Stimulated activated CD4-positive, alpha-beta T cell treated with anti-CD3 and anti-CD28 coated beads, Interleukin-4, amount 100 ng/mL, for 1 hour (primary cell): ENCODE data around the gene ATP9A.
"Not testable (repeated sequence)": the region's sequence is repeated elsewhere in the genome, so short reads cannot be mapped to it uniquely, and the experiment has no call there.

Source experiments
- DNase-seq: peaks from one replicate; pipeline ENCODE4 v3.0.0-alpha.2; 2020

ATP9A gene

DNA sequence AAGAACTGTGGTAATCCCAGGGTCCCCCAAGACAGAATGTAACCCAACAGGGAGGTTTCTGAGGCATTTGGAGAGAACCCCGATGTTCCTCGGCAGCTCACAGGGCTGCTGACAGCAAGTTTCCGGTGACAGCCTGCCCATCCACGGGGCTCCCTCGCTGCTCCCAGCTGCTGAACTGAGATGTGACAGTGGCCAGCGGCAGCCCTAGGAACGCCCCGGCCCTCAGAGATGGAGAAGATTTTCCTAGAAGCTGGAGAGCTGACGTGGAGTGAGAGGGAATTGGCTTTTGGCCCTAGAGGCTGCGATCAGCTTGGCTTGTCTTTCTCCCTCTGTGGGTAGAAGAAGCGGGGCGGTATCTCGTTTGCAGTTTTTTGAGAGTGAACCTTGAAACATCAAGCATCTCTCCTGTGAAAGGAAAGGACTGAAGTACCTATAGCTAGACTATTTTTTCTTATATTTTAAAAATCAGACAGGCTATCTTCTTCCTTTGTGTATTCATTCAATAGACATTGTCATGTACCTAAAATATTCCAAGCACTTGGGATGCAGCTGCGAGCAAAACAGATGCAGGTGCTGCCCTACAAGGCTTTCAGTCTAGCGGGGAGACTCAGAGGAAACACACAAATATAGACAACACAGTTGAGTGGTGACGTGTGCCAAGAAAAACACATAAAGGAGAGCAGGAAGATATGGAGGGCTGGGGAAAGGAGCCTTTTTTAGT is 197.3 kb downstream of the ATP9A start:
- DNase-seq: no peak

DNA sequence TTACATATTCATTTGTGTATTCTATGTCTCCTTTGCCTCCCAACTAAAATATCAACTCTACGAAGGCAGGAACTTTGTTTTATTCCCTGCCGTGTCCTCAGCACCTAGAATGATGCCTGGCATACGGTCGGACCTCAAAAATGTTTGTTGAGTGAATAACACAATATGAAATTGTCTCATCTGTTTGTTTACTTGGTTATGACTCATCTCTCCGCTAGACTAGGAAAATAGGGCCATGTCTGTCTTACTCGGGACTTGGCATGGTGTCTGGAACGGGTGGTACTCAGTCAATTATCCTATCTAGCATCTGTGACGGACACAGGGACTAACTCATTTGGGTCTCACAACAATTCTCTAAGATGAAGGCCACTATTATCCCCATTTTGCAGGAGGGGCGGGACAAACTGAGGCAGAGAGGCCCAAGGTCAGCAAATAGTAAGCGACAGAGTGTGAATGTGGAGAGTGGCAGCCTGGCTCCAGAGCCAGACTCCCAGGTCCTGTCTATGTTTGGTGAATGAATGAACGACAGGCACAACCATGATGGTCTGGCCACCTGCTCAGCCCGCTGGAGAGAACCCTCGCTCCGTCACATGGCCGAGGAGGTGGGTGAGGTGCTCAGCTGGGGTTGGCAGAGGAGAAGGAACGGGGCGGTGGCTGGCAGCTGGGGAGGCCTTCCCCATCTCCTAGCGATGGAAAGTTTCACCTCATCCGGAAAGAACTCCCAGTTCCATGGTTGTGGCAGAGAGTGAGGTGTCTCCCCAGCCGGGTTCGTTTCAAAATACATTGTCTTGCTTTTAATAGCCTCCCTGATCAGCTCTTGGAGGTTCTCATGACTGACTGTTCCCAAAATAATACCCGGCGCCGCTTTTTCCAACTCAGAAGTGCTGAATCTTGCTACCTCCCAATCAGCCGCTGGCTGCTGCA is 198.1 kb downstream of the ATP9A start:
- no peak for DNase-seq

DNA sequence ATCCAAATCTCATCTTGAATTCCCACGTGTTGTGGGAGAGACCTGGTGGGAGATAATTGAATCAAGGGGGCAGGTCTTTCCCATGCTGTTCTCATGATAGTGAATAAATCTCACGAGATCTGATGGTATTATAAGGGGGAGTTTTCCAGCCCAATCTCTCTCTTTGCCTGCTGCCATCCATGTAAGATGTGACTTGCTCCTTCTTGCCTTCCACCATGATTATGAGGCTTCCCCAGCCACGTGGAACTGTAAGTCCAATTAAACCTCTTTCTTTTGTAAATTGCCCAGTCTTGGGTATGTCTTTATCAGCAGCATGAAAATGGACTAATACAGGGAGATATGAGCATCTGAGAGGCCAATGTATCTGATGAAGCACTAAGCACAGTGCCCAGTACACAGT is 199.7 kb downstream of the ATP9A start:
- not testable (repeated sequence) for DNase-seq

DNA sequence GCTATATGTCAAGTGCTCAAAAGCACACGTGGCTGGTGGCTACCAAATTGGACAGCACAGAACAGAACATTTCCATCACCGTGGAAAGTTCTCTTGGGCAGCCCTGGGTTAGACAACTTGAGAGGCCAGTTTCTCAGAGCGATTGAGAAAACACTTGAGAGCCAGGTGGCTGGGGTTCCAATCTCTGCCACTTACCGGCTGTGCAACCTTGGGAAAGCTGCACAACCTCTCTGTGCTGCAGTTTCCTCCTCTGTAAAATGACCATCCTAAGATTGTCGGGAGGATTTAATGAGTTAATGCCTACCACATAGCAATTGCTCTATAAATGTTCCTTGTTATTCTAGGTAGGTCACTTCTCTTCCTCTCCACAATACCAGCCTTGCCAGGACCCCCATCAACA is 200.6 kb downstream of the ATP9A start:
- DNase-seq: no peak

GRCh38 chr20:51566594-51566993 is 201.6 kb downstream of the ATP9A start:
- no peak for DNase-seq

DNA sequence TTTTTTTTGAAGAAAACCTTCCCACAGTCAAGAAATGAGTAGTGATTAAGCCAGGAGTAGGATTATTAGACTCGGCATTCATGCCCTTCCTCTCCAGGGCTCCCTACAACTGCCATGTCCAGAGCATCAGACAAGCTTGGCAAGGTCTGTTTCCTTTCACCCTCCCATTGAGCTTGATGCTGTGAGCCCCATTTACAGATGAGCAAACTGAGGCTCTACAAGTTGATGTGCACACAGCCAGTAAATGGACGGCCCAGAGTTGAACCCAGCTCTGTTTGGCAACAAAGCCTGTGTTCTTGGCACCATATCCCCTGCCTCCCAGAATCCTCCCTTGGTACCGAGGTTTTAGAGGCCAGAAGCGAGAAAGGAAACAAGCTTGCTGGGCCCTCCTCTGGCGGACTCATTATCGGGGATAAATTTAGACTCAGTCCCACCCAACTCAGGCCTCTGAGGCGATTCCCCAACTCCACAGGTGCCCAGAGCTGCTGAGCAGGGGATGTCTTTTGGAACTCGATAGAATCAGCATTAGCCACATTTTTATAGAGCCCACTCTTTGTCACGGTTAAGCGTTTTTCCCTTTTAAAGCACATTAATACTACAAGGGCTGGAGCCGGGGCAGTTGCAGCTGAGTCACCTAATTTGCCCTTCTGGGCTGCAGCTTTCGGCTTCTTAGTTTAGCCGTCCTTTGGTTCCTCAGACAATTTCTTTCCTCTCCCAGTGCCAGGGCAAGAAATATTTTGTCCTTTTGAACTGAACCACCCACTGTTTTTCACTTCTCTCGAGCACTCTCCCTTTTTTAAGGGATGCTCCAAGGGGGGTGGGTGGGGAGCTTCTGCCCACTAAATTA is 202.7 kb downstream of the ATP9A start:
- DNase-seq: no peak

DNA sequence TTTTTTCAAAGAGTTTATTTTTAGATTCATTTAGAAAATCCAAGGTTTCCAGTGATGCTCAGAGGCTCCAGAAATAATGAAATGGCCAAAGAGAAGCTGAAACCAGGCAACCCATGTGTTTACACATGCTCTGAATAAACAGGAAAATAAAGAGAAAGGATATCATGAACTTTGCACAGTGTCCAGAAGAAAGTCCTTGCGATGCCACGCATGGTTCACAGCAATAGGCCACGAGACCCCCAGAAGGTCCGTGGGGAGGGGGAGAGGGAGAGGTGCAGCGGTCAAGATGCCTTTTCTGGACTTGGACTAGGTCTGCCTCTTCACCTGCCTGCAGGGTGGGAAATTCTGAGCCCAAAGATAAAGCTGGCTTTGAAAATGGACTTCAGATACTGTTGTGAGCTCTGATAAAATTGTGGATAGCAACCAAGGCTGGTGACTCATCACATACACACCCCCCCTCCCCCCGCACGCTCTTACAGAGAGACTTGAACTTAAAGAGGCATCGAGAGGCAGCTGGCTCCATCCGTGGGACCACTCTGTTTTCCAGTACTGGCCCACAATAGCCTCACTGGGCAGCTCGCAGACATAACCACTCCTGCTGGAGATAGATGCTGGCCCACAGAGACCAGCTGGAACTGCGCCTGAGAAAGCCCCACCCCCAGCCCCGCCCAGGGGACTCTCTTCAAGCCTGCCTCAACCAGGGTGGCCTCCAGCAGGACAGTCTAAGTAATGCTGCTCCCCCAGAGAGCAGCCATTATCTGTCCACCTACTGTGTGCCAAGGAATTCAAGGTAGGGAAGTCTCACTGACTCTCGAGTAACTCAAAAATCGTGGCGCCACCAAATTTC is 204.5 kb downstream of the ATP9A start:
- DNase-seq: peak; percentile 51

DNA sequence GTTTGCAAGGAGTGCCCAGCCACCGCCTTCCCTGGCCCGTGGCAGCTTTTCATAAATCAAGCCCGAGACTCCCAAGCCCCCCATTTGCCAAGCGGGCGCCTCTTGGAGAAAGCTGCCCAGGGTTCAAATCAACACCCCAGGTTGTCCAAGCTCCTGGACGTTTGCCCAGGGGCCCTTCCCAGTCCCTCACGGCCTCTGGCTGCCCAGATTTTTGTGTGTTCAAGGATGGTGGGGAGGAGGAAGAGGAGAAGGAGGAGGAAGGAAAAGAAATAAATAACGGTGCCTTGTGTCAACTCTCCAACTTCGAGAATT is 205.1 kb downstream of the ATP9A start:
- DNase-seq: no peak

- peak; percentile 14 for DNase-seq
These were observed 205.6 kb downstream of the ATP9A start for GRCh38 chr20:51562332-51563173.

GRCh38 chr20:51562027-51562331 is 206.2 kb downstream of the ATP9A start:
- DNase-seq: no peak

DNA sequence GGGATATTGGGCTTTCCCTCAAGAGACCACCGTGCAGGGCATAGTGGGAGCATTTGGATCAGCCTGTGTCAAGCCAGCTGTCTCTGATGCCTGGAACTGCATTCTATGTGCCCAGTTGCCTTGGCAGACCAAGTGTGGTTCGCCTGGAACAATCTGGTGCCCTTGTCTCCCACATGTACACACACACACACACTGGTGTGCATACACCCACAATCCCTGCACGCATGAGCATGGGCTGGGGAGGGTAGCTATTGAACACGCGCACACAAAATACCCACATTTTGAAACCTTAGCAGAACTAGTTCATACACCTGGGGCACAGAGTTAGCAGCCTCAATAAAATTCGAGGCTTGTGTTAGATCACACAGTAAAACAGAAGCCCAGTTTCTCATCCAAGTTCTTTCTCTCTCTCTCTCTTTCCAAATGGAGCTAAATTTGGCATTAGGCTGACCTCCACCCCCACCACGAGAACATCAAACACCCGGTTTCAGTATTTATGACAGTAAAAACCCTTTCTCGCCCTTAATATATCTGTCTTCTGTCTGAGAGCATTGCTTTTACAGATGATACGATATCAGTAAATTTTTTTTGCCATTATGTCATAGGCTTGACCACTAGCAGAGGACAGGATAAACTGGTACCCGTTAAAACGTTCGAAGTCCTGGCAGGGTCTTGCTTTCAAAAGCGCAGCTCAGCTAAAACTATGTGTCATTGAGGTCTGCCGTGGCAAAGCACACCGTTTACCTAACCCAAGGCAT is 207.5 kb downstream of the ATP9A start:
- DNase-seq: no peak

DNA sequence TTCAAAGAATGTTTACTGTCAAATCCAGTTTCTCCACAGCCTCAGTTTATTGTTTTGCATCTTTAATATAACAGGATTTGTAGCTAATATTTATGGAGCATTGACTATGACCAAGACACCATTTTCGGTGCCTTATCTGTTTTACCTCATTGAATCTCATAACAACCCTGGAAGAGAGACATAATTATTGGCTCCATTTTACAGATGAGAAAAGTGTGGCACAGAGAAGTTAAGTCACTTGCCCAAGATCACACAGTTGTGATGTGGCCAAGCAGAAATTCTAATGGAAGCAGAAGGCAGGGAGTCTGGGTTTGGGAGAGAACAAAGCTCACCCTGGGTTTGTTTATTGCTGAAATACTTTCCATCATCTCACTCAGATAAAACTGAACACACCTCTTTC is 208.1 kb downstream of the ATP9A start:
- no peak for DNase-seq

- DNase-seq: no peak
These were observed 213.5 kb downstream of the ATP9A start for GRCh38 chr20:51554538-51555165.

DNA sequence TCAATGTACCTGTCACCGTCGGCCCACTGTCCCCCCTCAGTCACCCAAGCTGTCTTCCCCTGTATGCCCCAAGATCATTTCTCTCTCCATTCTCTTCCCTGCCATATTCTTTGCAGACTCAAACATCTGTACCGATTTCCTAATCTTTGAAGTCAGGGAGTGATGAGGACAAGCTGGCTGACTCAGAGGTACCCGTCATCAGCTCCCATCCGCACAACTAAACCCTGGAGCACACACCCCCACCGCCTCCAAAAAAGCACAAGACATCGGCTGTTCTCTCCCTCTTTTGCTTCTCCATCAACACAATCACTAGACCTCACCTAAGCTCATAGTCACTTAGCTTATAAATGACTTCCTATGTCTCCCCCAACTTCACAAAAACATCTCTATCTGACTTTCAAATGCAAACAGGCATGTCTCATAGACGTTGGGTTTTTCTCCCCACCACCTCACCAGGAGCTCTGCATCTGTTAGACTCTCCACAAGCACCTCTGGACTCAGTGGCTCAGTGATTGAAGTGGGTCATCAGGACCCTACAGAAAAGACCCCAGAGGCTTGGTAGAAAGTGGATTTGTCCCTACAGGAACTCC is 214.2 kb downstream of the ATP9A start:
- DNase-seq: no peak

DNA sequence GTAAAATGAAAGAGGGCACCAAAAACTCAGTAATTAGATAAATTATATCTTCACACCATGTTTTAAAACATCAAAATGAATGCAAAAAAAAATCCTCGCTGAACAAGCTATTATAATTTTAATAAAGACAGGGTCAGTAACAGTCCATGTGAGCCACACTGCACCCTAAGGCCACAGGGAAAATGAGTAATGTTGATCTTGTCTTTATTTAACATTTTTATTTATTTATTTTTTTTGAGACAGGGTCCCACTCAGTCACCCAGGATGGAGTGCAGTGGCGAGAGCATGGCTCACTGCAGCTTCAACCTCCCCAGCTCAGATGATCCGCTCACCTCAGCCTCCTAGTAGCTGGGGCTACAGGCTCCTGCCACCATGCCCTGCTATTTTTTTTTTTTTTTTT is 217.0 kb downstream of the ATP9A start:
- DNase-seq: no peak

DNA sequence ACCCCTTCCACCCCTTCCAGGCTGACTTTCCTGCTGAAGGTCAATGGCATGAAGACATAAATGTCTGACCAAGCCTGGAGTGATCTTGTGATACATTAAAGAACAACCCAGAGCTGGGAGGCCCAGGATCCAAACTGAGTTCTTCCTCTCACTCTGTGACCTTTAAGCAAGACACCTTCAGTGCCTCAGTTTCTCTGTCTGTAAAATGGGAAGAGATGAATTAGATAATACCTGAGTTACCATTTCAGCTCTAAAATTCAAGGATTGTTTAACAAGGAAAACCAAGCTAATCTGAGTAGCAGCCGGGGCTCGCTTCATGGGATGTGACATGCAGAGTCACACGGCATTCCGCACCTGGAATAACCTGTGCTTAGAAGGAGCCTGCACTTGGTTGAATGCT is 218.7 kb downstream of the ATP9A start:
- DNase-seq: no peak

DNA sequence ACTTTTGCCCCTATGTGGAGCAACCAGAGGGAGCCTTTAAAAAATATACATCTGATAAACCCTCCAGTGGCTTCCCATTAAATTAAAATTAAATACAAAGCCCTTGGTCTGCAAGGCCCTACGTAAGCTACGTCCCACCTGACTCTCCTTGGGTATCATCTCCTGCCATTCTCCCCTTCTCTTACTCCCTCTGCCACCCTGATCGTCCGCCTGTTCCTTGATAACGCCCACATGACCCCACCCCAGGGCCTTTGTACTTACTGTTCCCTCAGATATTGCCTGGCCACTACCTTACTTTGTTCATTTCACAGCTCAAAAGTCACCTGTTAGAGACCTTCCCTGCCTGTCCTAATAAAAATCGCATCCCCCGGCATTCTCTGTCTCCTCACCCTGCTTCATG is 220.2 kb downstream of the ATP9A start:
- no peak for DNase-seq
